SKM-1 (cell line): ENCODE data around the gene FLYWCH2.

Experiments used
- DNase-seq: peaks from one replicate; lab custom pipeline; 2025; ENCODE audit not compliant: unreplicated experiment; lab: John Stamatoyannopoulos, UW

Gene FLYWCH2

DNA sequence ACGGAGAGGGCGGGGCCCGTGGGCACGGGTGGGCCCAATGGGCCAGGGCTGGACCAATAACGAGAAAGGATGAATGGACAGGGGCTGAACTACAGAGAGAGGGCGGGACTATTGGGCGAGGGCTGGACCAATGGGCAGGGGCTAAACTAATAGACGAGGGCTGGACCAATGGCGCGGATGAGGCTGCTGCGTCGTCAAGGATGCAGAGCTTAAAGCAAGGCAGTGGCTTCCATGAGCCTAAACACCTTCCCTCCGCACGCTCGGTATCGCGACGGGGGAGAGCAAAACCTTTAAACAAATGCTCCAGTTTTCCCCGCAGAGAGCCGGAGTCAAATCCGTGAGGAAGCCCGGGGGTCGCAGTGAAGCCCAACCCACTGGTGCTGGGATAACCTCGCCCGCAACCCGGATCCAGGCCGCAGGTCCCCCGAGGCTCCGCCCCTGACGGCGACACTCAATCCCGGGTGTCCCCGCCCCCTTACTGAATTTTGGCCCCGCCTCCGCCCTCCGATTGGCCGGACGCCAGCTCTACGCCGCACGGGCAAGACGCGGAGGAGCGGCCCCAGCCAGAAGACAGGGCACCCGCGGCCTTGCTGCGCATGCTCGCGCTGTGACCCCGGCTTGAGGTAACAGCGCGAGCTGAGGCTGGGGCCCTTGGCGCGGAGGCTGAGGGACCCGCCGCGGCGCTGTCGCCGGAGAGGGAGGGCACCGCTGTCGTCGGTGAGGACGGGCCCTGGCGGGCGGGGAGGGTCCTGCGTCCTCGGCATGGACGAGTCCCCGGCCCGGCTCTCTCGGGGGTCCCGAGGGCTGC is at the start of gene FLYWCH2:
FLYWCH2 (plus strand) TSS at position 566 of the 808 bp plus-strand sequence. CDS start 13,235 bp downstream, outside the sequence.
- DNase-seq = peak; percentile 94

- DNase-seq = no peak
Observed at GRCh38 chr16:2833776-2834175, 49.2 kb upstream of the FLYWCH2 start.

DNA sequence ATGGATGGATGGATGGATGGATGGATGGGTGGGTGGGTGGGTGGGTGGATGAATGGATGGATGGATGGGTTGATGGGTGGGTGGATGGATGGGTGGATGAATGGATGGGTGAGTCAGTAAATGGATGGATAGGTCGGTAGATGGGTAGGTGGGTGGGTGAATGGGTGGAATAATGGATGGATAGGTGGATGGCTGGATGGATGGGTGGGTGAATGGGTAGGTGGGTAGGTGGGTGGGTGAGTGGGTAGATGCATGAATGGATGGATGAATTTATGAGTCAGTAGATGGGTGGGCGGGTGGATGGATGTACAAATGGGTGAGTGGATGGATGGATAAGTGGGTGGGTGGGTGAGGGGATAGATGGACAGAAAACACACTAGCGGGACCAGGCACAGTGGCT is 48.0 kb upstream of the FLYWCH2 start:
- DNase-seq = no peak

DNA sequence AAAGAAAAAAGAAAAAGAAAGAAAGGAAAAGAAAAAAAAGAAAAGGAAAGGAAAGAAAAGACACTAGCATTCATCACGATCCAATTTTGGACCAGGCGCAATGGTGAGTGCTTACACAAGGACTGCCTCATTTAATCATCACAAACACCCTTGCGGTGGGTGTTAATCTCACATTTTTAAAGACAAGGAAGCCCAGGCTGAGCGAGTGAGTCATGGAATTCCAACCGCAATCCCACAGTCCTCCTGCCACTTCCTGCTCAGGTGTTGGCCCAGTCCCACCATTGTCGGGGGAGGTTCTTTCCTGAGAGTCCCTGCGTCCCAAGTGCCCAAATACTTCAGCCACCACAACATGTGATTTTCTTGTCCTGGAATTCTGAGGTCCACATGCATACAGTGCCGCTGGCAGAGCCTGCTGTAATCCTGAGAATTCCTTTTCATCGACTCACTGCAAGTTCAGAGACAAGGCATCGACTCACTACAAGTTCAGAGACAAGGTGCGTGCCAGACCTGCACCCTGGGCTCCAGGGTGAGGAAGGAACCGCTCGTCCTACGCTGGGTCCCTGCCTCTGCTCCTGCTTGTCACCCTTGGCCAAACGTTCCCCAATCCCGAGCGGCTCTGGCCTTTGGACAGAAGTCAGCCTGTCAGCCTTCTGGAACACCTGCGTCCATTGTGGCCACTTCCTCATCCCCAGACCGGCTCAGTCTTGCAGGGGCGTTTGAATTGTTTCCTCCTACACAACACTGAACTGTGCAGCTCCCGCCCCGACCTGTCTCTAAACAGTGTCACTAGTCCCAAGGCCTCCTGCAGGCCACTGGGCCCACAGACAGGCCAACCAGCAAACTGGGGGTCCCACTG is 47.1 kb upstream of the FLYWCH2 start:
- no peak for DNase-seq

DNA sequence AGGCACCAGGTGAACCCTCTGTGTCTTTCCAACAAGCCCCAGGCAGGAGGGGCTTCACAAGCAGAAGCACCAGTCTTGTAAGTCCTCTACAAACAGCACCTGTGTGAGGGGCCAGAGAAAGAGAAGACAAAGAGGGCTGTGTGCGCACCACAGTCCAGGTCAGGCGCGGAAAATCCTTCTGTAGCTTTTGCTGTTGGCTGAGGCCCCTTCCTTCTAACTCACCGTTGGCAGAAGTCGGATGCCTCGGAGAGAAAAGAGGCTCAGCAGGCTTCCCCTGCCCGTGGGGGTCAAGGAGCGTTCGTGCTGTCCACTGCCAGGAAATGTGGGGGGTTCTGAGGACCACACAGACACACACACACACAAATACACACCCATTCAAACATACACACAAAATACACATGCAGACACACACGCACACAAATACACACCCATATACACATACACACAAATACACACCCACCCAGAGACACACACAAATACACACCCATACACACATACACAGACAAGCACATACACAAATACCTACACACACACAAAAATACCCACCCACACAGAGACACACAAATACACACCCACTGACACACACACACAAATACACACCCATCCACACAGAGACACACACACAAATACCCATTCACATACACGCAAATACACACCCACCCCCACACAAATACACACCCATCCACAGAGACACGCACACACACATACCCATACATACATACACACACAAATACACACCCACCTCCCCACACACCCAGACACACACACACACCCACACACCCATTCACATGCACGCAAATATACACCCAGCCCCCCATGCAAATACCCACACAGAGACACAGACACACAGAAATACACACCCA is 46.1 kb upstream of the FLYWCH2 start:
- DNase-seq = no peak

DNA sequence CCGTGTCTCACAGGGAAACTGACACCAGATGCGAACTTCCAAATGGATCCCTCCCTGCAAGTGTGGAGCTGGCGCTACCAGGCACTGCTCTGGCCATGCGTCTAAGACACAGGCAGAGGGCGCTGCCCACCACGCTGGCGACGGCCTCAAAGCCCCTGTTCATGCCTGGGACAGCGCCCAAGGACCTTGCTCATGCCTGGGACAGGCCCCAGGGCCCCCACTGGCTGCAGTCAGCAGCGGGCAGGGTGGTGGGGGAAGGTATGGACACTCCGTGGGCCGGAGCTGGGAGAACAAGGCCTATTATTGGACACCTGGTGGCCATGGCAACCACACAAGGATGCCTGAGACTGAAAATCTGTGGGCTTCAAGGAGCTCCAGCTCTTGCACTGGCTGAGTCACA is 44.1 kb upstream of the FLYWCH2 start:
- peak; percentile 14 for DNase-seq

- DNase-seq = no peak
Observed at GRCh38 chr16:2839650-2840450, 43.2 kb upstream of the FLYWCH2 start.

GRCh38 chr16:2840914-2841313 is 42.1 kb upstream of the FLYWCH2 start:
- DNase-seq = no peak

DNA sequence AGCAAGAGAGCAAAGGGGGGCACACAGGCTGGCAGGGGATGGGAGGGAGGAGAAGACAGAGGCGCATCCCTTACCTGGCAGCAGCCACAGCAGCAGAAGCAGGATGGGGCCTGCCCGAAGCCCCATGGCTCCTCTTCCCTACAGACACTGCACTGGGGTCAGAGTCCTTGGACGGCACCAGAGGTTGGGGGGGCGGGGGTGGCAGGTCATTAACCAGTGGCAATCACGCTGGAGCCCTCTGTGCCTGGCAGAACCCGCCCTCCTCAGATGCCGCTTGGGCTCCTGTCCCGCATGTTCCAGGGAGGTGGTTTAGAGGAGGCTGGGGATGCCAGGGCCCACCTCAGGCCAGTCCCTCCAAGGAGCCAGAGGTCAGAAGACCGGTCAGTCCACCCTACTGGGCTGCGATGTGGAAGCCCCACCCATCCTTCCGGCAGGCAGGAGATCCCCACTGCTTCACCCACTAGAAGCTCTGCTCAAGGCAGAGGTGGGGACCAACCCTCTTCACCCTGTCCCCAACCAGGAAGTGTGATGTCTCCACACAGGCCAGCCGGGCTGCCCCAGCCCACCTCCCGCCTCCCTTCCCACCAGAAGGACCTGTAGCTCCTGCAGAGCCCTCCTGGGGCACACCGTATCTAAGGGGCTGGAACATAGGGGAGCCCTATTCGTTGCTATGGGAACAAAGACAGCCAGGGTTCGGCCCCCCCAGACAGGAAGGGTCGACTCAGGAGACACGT is 41.2 kb upstream of the FLYWCH2 start:
- DNase-seq = no peak

- DNase-seq = no peak
Observed at GRCh38 chr16:2842340-2843000, 40.5 kb upstream of the FLYWCH2 start.

DNA sequence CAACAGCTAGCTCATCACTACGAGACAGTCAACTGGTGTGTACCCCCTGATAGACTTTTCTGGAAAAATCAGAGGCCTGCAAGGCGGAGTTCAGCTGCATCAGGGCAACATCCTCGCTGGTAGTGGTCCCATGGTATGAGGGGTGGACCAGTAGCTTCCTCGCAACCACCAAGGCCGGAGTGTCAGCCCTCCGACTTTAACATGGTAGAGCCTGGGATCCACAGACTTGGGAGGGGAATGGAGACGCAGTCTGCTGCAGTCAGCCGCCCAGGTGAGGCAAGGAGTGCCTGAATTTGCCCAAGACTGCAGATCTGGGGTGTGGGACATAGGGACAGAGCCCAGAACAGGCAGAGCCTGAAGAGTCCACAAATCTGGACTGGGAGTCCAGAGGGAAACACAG is 39.5 kb upstream of the FLYWCH2 start:
- DNase-seq = no peak

GRCh38 chr16:2845116-2845515 is 37.9 kb upstream of the FLYWCH2 start:
- no peak for DNase-seq

- no peak for DNase-seq
Observed at GRCh38 chr16:2846511-2847310, 36.3 kb upstream of the FLYWCH2 start.

- no peak for DNase-seq
Observed at GRCh38 chr16:2848933-2849725, 33.9 kb upstream of the FLYWCH2 start.

DNA sequence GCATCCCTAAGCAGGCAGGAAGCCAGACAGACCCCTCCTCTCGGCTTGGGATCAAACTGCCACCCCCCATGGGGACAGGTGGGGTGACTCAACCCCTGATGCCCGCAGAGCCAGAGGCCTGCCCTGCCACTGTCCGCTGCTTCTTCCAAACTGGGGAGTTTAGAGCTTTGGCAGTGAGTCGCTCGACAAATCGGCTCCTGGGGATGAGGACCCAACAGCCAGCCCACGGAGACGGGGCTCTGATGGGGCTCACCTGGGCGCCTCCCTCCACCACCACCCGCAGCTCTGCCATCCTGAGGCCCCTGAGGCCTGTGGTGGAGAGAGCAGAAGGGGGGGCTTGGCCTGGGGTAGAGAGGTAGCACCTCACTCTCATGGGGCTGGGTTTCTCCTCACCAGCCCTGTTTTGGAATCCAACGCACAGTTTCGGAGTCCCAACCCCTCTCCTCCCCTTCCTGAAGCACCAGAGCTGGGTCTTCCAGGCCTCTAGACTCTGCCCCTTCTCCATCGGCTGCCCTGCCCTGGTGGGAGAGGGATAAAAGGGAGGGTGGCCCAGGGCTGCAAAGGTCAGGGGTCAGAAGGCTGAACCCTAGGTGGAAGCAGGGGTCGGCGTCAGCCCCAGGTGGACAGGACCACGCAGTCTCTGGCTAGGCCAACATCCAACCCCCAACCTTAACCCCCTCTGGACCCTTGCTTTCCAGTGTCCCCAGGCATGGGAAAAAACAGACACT is 30.8 kb upstream of the FLYWCH2 start:
- no peak for DNase-seq

DNA sequence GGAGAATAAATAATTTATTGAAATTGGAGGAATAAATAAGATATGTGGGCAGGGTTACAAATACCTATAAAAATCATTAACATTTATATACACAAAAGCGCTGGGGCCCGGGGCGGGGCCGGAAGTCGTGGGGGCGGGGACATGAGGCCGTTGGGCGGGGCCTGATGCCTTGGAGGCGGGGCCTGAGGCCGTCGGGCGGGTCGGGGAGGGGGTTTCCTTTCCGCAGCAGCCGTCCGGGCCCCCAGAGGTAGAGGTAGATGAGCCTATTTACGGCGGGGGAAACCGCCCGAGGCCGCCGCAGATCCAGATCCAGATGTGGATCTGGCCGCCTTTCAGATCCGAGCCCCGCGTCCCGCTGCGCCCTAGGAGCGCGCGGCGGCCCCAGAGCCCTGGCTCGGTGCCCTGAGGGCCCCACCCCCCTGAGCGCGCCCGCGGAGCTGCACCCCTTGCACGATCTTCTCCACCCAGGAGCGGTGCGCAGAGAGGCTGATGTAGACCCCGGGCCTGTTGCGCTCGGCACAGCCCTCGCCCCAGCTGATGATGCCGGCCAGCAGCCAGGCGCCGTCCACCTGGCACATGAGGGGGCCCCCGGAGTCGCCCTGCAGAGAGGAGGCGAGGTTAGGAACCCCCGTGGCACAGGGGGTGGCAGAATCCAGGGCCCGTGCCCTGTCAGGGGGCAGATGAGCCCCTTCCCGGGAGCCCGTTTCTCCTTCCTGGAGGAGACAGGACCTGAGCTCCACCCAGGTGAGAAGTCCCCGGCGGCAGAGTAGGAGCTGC is 30.1 kb upstream of the FLYWCH2 start:
- DNase-seq = no peak
